Neural cell (in vitro differentiated cells): ENCODE data around the gene DNAJC15. TPM values are rescaled to one million over a fixed set of nuclear protein-coding genes. Genes with fewer than 3 reads are reported as not detected.

Experiments
- H2AFZ ChIP-seq: fragments of 200-600, 300-800 bp; sonication (generic), shearing (Covaris generic); 2 replicates; pipeline ENCODE4 v1.6.0; 2014; ENCODE audit warnings: low read depth, mild to moderate bottlenecking, antibody characterized with exemption, low read length, moderate library complexity
- H3F3A ChIP-seq: fragments of 200-600 bp; shearing (Covaris generic); 2 replicates; pipeline ENCODE4 v1.6.1; 2016; ENCODE audit warnings: mild to moderate bottlenecking, moderate library complexity, mixed read lengths, antibody characterized with exemption, low read length; ENCODE audit not compliant: insufficient read depth, poor library complexity, severe bottlenecking
- H3K27ac ChIP-seq: fragments of 200-600, 300-800 bp; sonication (generic), shearing (Covaris generic); 2 replicates; pipeline ENCODE4 v1.5.1; 2014; ENCODE audit warnings: mild to moderate bottlenecking, low read length, moderate library complexity
- H3K27me3 ChIP-seq: fragments of 300-800, 200-600 bp; sonication (generic), shearing (Covaris generic); 2 replicates; pipeline ENCODE4 v1.6.0; 2014; ENCODE audit warnings: mild to moderate bottlenecking, low read depth, low read length, moderate library complexity; ENCODE audit not compliant: insufficient read depth
- H3K36me3 ChIP-seq: fragments of 300-800, 200-600 bp; sonication (generic), shearing (Covaris generic); 2 replicates; pipeline ENCODE4 v1.5.1; 2014; ENCODE audit warnings: mild to moderate bottlenecking, antibody characterized with exemption, low read length, moderate library complexity; ENCODE audit not compliant: insufficient read depth
- H3K4me2 ChIP-seq: fragments of 300-800, 200-600 bp; sonication (generic), shearing (Covaris generic); 2 replicates; pipeline ENCODE4 v1.6.0; 2014; ENCODE audit warnings: mild to moderate bottlenecking, low read length
- H3K4me3 ChIP-seq: fragments of 300-800, 200-600 bp; sonication (generic), shearing (Covaris generic); 2 replicates; pipeline ENCODE4 v1.5.1; 2014; ENCODE audit warnings: mild to moderate bottlenecking, low read length, moderate library complexity
- H3K79me2 ChIP-seq: fragments of 200-600 bp; shearing (Covaris generic); replicated peaks from 2 replicates; pipeline ENCODE4 v1.6.0; 2014; ENCODE audit warnings: mild to moderate bottlenecking, low read length, moderate library complexity; ENCODE audit not compliant: insufficient read depth
- H3K9ac ChIP-seq: fragments of 300-800, 200-600 bp; sonication (generic), shearing (Covaris generic); 2 replicates; pipeline ENCODE4 v1.6.1; 2016; ENCODE audit warnings: mild to moderate bottlenecking, low read length, mixed read lengths
- H3K9me2 ChIP-seq: fragments of 200-600 bp; shearing (Covaris generic); 2 replicates; pipeline ENCODE4 v1.6.1; 2016; ENCODE audit warnings: mild to moderate bottlenecking, low read length, mixed read lengths; ENCODE audit not compliant: insufficient read depth
- H3K9me3 ChIP-seq: fragments of 200-600, 300-800 bp; sonication (generic), shearing (Covaris generic); 2 replicates; pipeline ENCODE4 v1.6.1; 2016; ENCODE audit warnings: mild to moderate bottlenecking, mixed run types, low read length, moderate library complexity, mixed read lengths
- H4K20me1 ChIP-seq: fragments of 200-600 bp; shearing (Covaris generic); 2 replicates; pipeline ENCODE4 v1.6.1; 2016; ENCODE audit warnings: mild to moderate bottlenecking, mixed run types; ENCODE audit not compliant: insufficient read depth
- EP300 ChIP-seq: fragments of 450-650 bp; conservative IDR thresholded peaks from 2 replicates; pipeline ENCODE4 v1.6.1; 2014; ENCODE audit warnings: antibody characterized with exemption, mild to moderate bottlenecking, moderate library complexity; ENCODE audit not compliant: poor library complexity, severe bottlenecking
- EZH2 ChIP-seq: fragments of 200-600, 300-800 bp; shearing (Covaris generic), sonication (generic); IDR thresholded peaks from 2 replicates; pipeline ENCODE4 v1.6.1; 2014; ENCODE audit warnings: antibody characterized with exemption, low read length, borderline replicate concordance, mild to moderate bottlenecking; ENCODE audit not compliant: insufficient read depth, poor library complexity, severe bottlenecking
- MXI1 ChIP-seq: fragments of 450-650 bp; conservative IDR thresholded peaks from 2 replicates; pipeline ENCODE4 v1.6.1; 2014; ENCODE audit warnings: antibody characterized with exemption, mild to moderate bottlenecking; ENCODE audit not compliant: poor library complexity, severe bottlenecking
- POLR2AphosphoS5 ChIP-seq: IDR thresholded peaks from 2 replicates; pipeline ENCODE4 v1.6.1; 2012
- RAD21 ChIP-seq: fragments of 450-650 bp; conservative IDR thresholded peaks from 2 replicates; pipeline ENCODE4 v1.6.1; 2014; ENCODE audit warnings: antibody characterized with exemption, mild to moderate bottlenecking, moderate library complexity
- SMC3 ChIP-seq: fragments of 450-650 bp; conservative IDR thresholded peaks from 2 replicates; pipeline ENCODE4 v1.6.1; 2014; ENCODE audit warnings: antibody characterized with exemption, mild to moderate bottlenecking, moderate library complexity; ENCODE audit not compliant: poor library complexity
- TAF1 ChIP-seq: IDR thresholded peaks from 2 replicates; pipeline ENCODE4 v1.6.1; 2012; ENCODE audit warnings: low read depth
- polyA plus RNA-seq: library from polyadenylated mRNA; depleted of rRNA; stranded (reverse); fragments of >200 nt; gene quantifications from 2 replicates; pipeline ENCODE4 v1.2.3, GENCODE V29; 2014
- TF ChIP-seq, protein P1 (sequence below): IDR thresholded peaks from 2 replicates; pipeline ENCODE4 v1.6.1; 2012; ENCODE audit warnings: borderline replicate concordance
- TF ChIP-seq, protein P2 (sequence below): fragments of 450-650 bp; IDR thresholded peaks from 2 replicates; pipeline ENCODE4 v1.5.1; 2014; ENCODE audit warnings: antibody characterized with exemption, mild to moderate bottlenecking, moderate library complexity; ENCODE audit not compliant: poor library complexity, severe bottlenecking

DNAJC15 gene
- polyA plus RNA-seq, 1 donor from 2014 or later = 0.84 TPM

DNA sequence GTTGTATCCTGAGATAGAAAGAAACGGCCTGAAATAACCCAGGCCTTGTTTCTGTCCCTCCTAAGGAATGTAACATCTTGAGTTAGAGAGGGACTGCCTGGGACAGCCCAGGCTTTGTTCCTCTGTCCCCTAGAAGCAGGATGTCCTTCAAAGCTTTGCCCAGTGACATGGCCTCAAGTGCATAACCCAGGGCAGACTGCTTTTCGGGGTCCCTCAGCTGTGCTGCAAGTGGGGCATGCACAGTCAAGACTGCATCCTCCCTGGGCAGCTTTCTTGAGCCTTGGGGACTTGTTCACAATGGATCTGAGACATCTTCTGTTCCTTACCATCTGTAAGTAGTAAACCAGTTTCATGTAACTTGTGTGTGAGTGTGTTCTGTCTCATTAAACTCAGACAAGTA is 23.9 kb upstream of the DNAJC15 start:
- H3K9me3 ChIP-seq = no peaks in the 10 kb centered on the region
- H3K27ac ChIP-seq = no peak overlapping the region
- TF ChIP-seq EP300 = no peak
- TF ChIP-seq EZH2 = no peak
- TF ChIP-seq POLR2AphosphoS5 = no peak
- TF ChIP-seq MXI1 = no peak
- TF ChIP-seq, protein P1, sequence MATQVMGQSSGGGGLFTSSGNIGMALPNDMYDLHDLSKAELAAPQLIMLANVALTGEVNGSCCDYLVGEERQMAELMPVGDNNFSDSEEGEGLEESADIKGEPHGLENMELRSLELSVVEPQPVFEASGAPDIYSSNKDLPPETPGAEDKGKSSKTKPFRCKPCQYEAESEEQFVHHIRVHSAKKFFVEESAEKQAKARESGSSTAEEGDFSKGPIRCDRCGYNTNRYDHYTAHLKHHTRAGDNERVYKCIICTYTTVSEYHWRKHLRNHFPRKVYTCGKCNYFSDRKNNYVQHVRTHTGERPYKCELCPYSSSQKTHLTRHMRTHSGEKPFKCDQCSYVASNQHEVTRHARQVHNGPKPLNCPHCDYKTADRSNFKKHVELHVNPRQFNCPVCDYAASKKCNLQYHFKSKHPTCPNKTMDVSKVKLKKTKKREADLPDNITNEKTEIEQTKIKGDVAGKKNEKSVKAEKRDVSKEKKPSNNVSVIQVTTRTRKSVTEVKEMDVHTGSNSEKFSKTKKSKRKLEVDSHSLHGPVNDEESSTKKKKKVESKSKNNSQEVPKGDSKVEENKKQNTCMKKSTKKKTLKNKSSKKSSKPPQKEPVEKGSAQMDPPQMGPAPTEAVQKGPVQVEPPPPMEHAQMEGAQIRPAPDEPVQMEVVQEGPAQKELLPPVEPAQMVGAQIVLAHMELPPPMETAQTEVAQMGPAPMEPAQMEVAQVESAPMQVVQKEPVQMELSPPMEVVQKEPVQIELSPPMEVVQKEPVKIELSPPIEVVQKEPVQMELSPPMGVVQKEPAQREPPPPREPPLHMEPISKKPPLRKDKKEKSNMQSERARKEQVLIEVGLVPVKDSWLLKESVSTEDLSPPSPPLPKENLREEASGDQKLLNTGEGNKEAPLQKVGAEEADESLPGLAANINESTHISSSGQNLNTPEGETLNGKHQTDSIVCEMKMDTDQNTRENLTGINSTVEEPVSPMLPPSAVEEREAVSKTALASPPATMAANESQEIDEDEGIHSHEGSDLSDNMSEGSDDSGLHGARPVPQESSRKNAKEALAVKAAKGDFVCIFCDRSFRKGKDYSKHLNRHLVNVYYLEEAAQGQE = no peak
- TF ChIP-seq, protein P2, sequence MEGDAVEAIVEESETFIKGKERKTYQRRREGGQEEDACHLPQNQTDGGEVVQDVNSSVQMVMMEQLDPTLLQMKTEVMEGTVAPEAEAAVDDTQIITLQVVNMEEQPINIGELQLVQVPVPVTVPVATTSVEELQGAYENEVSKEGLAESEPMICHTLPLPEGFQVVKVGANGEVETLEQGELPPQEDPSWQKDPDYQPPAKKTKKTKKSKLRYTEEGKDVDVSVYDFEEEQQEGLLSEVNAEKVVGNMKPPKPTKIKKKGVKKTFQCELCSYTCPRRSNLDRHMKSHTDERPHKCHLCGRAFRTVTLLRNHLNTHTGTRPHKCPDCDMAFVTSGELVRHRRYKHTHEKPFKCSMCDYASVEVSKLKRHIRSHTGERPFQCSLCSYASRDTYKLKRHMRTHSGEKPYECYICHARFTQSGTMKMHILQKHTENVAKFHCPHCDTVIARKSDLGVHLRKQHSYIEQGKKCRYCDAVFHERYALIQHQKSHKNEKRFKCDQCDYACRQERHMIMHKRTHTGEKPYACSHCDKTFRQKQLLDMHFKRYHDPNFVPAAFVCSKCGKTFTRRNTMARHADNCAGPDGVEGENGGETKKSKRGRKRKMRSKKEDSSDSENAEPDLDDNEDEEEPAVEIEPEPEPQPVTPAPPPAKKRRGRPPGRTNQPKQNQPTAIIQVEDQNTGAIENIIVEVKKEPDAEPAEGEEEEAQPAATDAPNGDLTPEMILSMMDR = no peak
- TF ChIP-seq SMC3 = no peak
- TF ChIP-seq TAF1 = no peak
- no peak for TF ChIP-seq RAD21
- no peaks in the 10 kb centered on the region for H4K20me1 ChIP-seq
- no peaks in the 10 kb centered on the region for H3K27me3 ChIP-seq
- no peaks in the 10 kb centered on the region for H3F3A ChIP-seq
- no peaks in the 10 kb centered on the region for H3K79me2 ChIP-seq
- no peak overlapping the region for H3K4me2 ChIP-seq
- H2AFZ ChIP-seq = no peak overlapping the region
- H3K4me3 ChIP-seq = no peak overlapping the region
- no peaks in the 10 kb centered on the region for H3K36me3 ChIP-seq
- H3K9me2 ChIP-seq = no peaks in the 10 kb centered on the region
- H3K9ac ChIP-seq = no peak overlapping the region

DNA sequence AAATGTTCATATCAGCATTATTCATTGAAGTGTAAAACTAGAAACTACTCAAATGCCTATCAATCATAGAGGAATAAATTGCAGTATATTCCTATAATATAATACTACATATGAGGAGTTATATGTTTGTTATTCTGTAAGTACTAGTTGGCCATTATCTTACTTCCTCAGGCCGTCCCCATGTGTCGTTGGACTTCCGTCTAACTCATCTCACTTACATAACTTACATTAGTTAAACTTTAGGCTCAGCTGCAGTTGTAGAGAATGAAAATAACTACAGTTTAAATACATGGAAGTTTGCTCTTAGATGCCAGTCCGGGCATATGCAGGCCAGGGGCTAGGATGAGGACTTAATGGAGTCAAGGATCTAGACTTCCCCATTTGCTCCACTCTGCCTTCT is 22.7 kb upstream of the DNAJC15 start:
- Histone ChIP-seq H3K27ac (no peak overlapping the region), H2AFZ (no peak overlapping the region), H3K9me2 (no peaks in the 10 kb centered on the region), H3K27me3 (no peaks in the 10 kb centered on the region), H3K4me3 (no peak overlapping the region), H3K4me2 (no peak overlapping the region), H3K79me2 (no peaks in the 10 kb centered on the region), H3K9ac (no peak overlapping the region), H3K36me3 (no peaks in the 10 kb centered on the region), H3F3A (no peaks in the 10 kb centered on the region), H3K9me3 (no peaks in the 10 kb centered on the region), H4K20me1 (no peaks in the 10 kb centered on the region)
- TF ChIP-seq, protein P2 = no peak
